Endothelial cell of umbilical vein (primary cell): ENCODE results near the gene MYO7B.

Experiments
- EZH2 ChIP-seq: IDR thresholded peaks from 2 replicates; pipeline ENCODE4 v1.6.1; 2012; ENCODE audit warnings: borderline replicate concordance, low read depth, mild to moderate bottlenecking, moderate library complexity, low read length, inconsistent platforms; ENCODE audit not compliant: severe bottlenecking
- FOS ChIP-seq: IDR thresholded peaks from 2 replicates; pipeline ENCODE4 v1.6.1; 2011; ENCODE audit warnings: mild to moderate bottlenecking, low read length, moderate library complexity, borderline replicate concordance; ENCODE audit not compliant: insufficient read depth
- GATA2 ChIP-seq: IDR thresholded peaks from 2 replicates; pipeline ENCODE4 v1.7.0; 2011; ENCODE audit warnings: low read depth, mild to moderate bottlenecking, moderate library complexity, mixed read lengths, low read length; ENCODE audit not compliant: insufficient read length, insufficient read depth
- JUN ChIP-seq: IDR thresholded peaks from 2 replicates; pipeline ENCODE4 v1.6.1; 2011; ENCODE audit warnings: borderline replicate concordance, low read depth; ENCODE audit not compliant: insufficient read length, insufficient read depth
- MAX ChIP-seq: IDR thresholded peaks from 2 replicates; pipeline ENCODE4 v1.6.1; 2011; ENCODE audit not compliant: insufficient read depth, insufficient read length
- MYC ChIP-seq: IDR thresholded peaks from one replicate; pipeline ENCODE4 v1.6.1; 2011; ENCODE audit warnings: mild to moderate bottlenecking, low read depth, low read length
- POLR2A ChIP-seq: IDR thresholded peaks from 2 replicates; pipeline ENCODE4 v1.6.1; 2012; ENCODE audit warnings: low read depth, mild to moderate bottlenecking, control low read depth, low read length
- POLR2AphosphoS5 ChIP-seq: IDR thresholded peaks from 2 replicates; pipeline ENCODE4 v1.6.1; 2012; ENCODE audit warnings: low read depth, mild to moderate bottlenecking, control low read depth, low read length, moderate library complexity; ENCODE audit not compliant: insufficient read depth
- TF ChIP-seq, protein P1 (sequence below), 2 donors: IDR thresholded peaks; 1 replicate in 1 of 2; 2 replicates in 1 of 2; pipeline ENCODE4 v1.5.1; 2011; ENCODE audit warnings: low read length in 2 of 2, mild to moderate bottlenecking in 2 of 2, moderate library complexity in 2 of 2, control low read depth in 1 of 2, inconsistent platforms in 1 of 2, low read depth in 1 of 2; ENCODE audit not compliant: insufficient read depth in 1 of 2; ENCODE audit errors: extremely low read depth in 1 of 2

DNA sequence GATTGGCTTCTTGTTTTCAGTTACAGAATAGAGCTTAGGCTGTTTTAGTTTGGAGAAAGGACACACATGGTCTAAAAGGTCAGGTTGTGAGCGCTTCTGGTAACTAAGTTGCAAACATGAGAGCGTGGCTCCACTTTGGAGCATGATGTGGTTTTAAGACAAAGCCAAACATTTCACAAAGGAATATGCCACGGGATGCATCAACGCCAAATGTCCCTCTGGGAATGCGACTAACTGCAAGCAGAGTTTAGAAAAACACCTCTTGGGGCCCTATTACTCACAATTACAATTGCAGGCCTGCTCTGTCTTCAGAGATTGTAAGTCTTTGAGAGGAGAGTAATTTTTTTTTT, 25.4 kb downstream of the MYO7B start:
- TF ChIP-seq EZH2 (no peak), POLR2A (no peak), POLR2AphosphoS5 (no peak), MYC (no peak), JUN (no peak), FOS (no peak), GATA2 (no peak), MAX (no peak)
- TF ChIP-seq, protein P1, sequence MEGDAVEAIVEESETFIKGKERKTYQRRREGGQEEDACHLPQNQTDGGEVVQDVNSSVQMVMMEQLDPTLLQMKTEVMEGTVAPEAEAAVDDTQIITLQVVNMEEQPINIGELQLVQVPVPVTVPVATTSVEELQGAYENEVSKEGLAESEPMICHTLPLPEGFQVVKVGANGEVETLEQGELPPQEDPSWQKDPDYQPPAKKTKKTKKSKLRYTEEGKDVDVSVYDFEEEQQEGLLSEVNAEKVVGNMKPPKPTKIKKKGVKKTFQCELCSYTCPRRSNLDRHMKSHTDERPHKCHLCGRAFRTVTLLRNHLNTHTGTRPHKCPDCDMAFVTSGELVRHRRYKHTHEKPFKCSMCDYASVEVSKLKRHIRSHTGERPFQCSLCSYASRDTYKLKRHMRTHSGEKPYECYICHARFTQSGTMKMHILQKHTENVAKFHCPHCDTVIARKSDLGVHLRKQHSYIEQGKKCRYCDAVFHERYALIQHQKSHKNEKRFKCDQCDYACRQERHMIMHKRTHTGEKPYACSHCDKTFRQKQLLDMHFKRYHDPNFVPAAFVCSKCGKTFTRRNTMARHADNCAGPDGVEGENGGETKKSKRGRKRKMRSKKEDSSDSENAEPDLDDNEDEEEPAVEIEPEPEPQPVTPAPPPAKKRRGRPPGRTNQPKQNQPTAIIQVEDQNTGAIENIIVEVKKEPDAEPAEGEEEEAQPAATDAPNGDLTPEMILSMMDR (IDR thresholded peaks at IDR 0.05; ENCODE audit: extremely low read depth in 1 of 2, insufficient read depth in 1 of 2, low read depth in 1 of 2, low read length in 2 of 2): no peak
